Stimulated activated CD4-positive, alpha-beta T cell treated with anti-CD3 and anti-CD28 coated beads, Interleukin-2, amount 100 ng/mL, for 24 hours (primary cell): Measurements from ENCODE around the gene ZYX.

Source experiments
- DNase-seq, 2 donors: peaks; one replicate each; pipeline ENCODE4 v3.0.0-alpha.2; 2020

Gene ZYX

GRCh38 chr7:143380646-143381426 lies at the start of gene ZYX:
TSS of gene ZYX (plus strand) at chr7:143381345. CDS start at chr7:143381572, 227 bp downstream.
- DNase-seq, result peak; percentile 86 to 91

GRCh38 chr7:143334244-143334643 lies 46.9 kb upstream of the ZYX start:
- no peak for DNase-seq

- DNase-seq, result no peak
Measured at GRCh38 chr7:143337216-143337615, 43.9 kb upstream of the ZYX start.

DNA sequence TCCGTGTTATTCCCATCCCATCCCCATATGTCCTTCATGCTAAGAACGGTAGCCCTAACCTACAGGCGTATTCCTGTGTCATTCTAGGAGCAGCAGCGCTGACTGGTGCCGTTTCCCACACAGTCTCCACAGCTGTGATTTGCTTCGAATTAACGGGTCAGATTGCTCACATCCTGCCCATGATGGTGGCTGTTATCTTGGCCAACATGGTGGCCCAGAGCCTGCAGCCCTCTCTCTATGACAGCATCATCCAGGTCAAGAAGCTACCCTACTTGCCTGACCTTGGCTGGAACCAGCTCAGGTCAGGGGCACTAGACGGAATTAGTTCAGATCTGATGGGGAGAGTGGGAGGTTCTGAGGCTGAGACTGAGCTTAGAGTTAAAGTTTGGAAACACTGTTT lies 39.3 kb upstream of the ZYX start:
- no peak for DNase-seq

GRCh38 chr7:143343596-143343995 lies 37.5 kb upstream of the ZYX start:
- no peak for DNase-seq

- peak; percentile 68 to 75 for DNase-seq
Measured at GRCh38 chr7:143345428-143345900, 35.7 kb upstream of the ZYX start.

GRCh38 chr7:143346018-143346417 lies 35.1 kb upstream of the ZYX start:
- no peak for DNase-seq

GRCh38 chr7:143347950-143348349 lies 33.2 kb upstream of the ZYX start:
- DNase-seq, result no peak

DNA sequence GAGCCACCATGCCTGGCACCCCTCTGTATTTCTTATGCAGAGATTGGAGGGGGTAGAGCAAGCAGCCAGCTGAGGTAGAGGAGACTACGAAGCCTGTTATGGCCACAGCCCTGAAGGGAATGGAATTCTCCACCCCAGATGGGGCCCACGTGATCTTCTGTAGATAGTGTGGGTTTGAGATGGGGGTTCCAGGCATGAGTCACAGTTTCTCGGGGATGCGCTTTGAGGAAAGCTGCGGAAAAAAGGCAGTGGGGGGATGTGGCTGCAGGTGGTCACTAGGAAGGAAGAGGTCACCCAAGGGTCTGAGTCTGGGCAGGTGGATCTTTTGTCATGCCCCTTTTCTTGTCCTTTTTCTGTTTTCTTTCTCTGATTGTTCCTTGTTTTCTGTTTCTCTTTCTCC lies 30.1 kb upstream of the ZYX start:
- no peak for DNase-seq

DNA sequence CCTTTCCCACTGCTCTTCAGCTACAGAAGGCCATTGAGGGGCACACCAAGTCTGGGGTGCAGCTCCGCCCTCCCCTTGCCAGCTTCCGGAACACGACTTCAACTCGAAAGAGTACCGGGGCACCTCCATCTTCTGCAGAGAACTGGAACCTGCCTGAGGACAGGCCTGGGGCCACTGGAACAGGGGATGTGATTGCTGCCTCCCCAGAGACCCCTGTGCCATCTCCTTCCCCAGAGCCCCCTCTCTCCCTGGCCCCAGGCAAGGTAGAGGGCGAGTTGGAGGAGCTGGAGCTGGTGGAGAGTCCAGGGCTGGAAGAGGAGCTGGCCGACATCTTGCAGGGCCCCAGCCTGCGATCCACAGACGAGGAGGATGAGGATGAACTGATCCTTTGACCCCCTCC lies 29.6 kb upstream of the ZYX start:
- no peak for DNase-seq

- DNase-seq, result no peak
Measured at GRCh38 chr7:143352531-143353002, 28.6 kb upstream of the ZYX start.

DNA sequence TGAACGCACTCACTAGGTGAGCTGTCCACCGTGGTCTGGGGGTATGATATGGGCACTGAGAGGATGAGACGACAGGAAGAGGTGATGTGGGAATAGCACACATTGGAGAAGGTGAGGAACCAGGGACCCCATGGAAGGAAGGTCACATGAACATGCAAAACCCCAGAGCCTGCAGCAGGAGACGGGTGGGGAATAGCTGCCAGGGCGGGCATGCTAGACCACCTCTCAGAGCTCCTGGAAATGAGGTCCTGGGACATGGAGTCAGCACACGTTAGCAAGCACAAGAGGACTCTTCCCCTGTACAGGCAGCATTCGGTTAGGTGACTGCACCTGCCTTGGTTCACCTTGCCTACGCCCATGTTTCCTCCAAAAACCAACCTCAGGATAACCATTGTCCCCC lies 26.8 kb upstream of the ZYX start:
- no peak for DNase-seq

DNA sequence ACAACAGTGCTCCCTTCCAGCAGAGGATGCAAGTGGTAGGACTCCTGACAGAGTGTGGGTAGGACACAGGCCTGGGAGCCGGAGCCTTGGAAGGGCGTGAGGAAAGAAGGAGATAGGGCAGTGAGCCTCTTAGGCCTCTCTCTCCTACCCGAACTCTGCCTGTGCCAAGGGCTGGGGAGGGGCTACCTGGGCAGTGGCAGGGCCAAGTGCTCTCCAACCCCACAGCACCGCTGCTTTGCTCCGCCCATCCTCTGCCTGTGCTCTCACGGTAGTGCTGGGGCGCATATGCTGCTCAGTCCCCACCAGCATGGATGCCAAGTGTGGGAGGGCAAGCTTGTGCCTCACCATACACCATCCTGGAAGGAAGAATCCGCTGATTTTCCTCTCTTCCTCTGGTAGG lies 26.2 kb upstream of the ZYX start:
- DNase-seq, result no peak

DNA sequence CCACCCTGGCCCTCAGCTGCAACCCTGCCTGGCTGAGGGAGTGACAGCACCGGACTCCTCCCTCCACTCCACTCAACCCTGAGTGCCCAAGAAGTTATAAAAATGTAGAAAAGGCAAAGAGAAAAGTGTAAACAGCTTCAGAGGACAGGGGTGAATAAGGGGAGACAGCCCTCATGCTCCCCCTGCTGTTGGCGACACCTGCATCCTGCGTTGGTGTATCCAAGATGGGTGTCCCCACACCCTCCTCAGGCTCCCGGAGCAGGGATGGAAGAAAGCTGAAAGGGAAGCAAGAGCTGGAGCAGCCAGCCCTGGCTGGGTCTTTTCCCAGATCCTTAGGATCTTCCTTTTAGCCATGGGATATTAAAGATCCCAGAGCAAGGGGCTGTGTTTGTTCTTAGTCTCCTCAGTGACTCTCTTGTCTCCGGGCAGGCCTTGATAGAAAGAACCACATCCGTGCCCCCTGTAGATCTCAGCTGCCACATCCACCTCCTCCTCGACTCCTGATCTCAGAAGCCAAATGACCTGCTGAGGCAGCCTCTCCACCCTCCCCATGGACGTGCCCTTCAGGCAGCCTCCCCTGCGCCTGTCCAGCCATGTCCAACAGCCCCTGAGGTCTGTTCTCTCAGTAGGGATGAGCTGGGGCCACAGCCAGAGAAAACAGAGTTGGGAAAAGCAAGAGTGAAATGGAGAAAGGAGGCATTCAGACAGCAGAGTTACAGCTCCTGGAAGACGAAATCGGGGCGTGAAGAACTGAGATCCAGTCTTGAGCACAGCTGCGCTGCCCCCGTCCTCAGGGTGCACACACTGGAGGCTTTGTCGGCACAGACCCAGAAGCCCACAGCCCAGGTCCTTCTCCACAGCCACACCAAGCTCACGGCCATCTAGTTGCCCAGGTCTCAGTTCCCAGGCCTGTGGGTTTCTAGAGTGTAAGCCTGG lies 25.4 kb upstream of the ZYX start:
- no peak for DNase-seq

DNA sequence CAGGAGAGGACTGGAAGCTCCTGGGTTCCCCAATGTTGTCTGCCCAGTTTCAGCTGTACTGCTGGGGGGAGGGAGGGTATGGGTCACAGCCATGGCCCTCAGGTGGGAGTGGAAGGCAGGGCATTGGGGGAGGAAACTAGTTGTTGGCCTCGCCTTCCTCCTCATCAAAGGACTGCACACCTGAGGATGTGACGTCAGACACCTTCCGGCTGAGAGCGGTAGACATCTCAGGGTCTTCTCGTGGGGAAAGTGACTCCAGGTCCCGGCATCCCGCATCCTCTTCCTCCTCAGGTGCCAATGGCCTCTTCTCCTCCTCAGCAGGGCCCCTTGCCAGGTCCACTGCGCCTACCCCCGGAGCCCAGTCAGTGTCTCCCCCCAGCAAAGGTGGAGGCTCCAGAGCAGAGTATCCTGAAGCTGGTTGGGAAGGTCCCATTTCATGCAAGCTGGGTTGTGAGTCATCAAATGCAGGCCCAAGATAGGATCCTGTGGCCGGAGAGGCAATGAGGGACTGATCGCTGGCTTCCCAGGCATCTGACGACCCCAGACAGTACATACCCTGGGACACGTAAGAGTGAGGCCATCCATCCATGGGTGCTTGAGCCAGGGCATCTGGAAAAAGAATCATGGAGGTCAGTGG lies 24.6 kb upstream of the ZYX start:
- no peak for DNase-seq

DNA sequence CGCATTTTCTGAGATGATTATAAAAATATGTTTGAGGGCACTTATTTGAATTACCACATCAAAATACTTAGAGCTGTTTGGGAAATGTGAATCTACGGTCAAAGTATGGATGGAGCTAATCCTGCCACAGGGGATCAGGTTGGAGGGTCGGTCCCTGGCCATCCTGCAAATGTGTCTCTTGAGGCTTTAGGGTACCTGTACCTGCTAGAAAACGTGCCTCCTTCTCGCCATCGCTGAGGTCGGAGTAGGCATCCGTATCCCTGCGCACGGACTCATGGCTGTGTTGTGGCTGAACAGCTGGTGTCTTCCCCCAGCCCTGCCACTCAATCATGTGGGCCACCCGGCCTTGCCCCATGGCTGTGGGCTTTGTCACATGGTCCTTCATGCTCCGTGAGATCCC lies 22.5 kb upstream of the ZYX start:
- no peak for DNase-seq

DNA sequence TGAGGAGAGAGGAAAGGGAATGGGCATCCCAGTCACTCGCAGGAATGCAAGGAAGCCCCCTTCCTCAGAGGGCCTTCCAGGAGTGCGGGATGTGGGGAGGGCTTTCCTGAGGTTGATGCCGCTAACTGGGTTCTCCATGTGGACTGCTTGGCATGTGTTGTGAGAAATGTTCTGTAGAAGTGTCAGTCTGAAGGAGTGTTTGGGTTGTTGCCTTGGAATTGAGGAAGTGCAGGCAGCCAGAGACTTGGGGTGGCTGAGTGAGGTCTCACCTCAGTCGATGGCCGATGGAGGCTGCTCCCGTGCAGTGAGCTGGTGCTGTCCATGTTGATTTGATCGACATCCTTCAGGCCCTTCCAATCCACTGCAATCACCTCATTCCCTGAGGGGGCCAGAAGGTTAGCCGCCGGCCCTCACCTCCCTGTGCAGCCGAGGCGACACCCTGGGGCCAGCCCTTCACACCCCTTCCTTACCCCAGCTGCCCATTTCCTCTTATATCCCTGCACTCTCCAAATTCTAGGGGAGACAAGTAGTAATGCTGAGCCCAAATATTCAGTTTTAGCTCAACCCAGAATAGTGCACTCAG lies 21.3 kb upstream of the ZYX start:
- no peak for DNase-seq

DNA sequence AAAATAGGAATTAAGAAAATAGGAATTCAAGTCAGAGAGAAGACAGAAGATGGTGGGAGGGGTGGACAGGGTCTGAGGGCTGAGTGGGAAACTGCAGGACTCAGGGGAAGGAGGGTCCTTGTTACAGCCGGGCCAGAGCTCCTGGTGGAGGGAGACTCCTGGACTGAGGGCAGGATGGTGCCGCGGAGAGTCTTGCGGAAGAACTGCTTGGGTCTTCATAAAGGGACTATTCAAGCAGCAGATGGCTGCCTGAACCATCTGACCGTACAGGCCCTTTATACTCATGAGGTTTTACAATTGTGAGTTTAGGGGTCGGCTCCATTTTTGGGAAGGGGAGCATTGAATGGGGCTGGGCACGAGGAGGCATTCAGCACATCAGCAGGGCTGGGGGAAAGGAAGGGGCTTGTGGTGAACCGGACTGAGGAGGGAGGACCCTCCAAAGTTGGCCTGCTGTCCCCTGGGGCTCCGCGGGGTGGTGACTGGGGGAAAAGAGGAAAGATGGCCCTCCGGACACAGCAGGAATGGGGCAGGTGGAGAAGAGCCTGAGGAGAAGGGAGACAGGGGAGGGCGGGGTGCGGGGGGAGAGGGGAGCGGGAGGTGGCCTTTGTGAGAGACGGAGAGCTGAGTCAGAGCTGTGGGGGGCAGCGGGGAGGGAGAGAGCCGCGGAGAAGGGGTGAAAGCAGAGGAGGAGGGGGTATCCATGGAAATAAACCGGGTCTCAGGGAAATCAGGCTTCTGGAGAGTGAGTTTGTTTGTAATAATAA lies 20.2 kb upstream of the ZYX start:
- no peak for DNase-seq

- DNase-seq, result no peak
Measured at GRCh38 chr7:143361552-143362130, 19.5 kb upstream of the ZYX start.

DNA sequence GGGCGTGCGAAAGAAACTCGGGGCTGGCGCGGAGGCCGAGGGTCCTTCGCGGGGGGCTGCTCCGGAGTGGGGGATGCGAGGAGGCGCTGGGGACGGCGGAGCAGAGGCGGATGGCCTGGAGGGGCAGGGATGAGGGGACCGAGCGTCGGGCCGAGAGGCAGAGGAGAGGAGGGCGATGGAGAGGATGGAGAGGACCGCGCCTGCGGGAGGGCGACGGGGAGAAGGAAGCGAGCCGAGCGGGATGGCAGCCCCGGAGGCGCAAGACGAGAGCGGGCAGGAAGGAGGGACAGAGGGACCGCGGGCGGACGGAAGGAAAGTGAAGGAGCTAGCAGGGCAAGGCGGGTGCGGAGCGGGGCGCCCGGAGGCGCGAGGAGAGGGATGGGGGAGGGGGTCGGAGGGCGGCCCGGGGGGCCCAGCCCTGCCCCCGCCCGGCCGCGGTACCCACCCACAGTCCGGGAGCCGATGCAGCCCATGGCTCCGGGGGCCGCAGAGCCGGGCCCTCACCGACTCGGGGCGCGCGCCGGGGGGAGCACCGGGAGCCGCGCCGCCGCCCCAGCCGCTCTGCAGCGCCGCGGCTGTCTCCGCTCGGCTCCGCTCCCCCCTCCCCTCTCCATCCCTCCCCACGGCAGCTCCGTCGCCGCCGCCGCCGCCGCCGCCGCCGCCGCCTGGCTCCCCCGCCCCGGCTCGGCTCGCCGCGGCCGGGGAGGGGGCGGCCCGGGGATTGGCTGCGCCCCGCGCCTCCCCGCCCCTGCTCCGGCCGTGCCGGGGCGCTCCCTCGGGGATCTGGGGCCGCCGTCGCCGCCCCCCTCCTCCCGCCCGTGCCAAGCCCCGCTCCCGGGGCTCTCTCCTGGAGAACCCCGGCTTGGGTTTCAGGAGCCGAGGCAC lies 18.8 kb upstream of the ZYX start, which contains the start of gene FAM131B:
FAM131B (minus strand) TSS at position 583 of the 885 bp plus-strand sequence; CDS start at position 473, 110 bp downstream.
- DNase-seq, result peak; percentile 35 to 48
